Iris pigment epithelial cell (primary cell): ENCODE results near the gene COL6A3.
"Not testable (repeated sequence)": the region's sequence is repeated elsewhere in the genome, so short reads cannot be mapped to it uniquely, and the experiment has no call there.

Experiments
- DNase-seq: peaks from one replicate; pipeline ENCODE4 v3.0.0-alpha.2; 2011; ENCODE audit warnings: low read depth

COL6A3 gene

GRCh38 chr2:237412646-237412987, 1.3 kb downstream of the COL6A3 start:
- DNase-seq = no peak

GRCh38 chr2:237411683-237412423, 2.1 kb downstream of the COL6A3 start:
- no peak for DNase-seq

- DNase-seq = no peak
Observed at GRCh38 chr2:237411092-237411601, 2.8 kb downstream of the COL6A3 start.

- DNase-seq = not testable (repeated sequence)
Observed at GRCh38 chr2:237409263-237409662, 4.7 kb downstream of the COL6A3 start.

GRCh38 chr2:237408335-237409000, 5.5 kb downstream of the COL6A3 start:
- DNase-seq = no peak

GRCh38 chr2:237407700-237408099, 6.3 kb downstream of the COL6A3 start:
- no peak for DNase-seq

- DNase-seq = no peak
Observed at GRCh38 chr2:237406371-237406895, 7.5 kb downstream of the COL6A3 start.

- no peak for DNase-seq
Observed at GRCh38 chr2:237405605-237406004, 8.4 kb downstream of the COL6A3 start.

- no peak for DNase-seq
Observed at GRCh38 chr2:237405006-237405559, 8.9 kb downstream of the COL6A3 start.

GRCh38 chr2:237404413-237404812, 9.6 kb downstream of the COL6A3 start:
- no peak for DNase-seq

- peak; percentile 52 for DNase-seq
Observed at GRCh38 chr2:237403024-237403882, 10.7 kb downstream of the COL6A3 start.

GRCh38 chr2:237400199-237400598, 13.8 kb downstream of the COL6A3 start:
- no peak for DNase-seq

- DNase-seq = no peak
Observed at GRCh38 chr2:237397072-237397471, 16.9 kb downstream of the COL6A3 start.

- no peak for DNase-seq
Observed at GRCh38 chr2:237393523-237393922, 20.4 kb downstream of the COL6A3 start.

- no peak for DNase-seq
Observed at GRCh38 chr2:237392186-237392585, 21.8 kb downstream of the COL6A3 start.

GRCh38 chr2:237391140-237391539, 22.8 kb downstream of the COL6A3 start:
- no peak for DNase-seq

GRCh38 chr2:237390235-237390634, 23.7 kb downstream of the COL6A3 start:
- DNase-seq = no peak

GRCh38 chr2:237389831-237390230, 24.1 kb downstream of the COL6A3 start:
- no peak for DNase-seq

- DNase-seq = peak; percentile 18
Observed at GRCh38 chr2:237388036-237388435, 25.9 kb downstream of the COL6A3 start.

GRCh38 chr2:237384672-237385020, 29.3 kb downstream of the COL6A3 start:
- DNase-seq = no peak

GRCh38 chr2:237383991-237384671, 29.8 kb downstream of the COL6A3 start:
- peak; percentile 74 for DNase-seq

- DNase-seq = no peak
Observed at GRCh38 chr2:237380768-237381167, 33.2 kb downstream of the COL6A3 start.
